ENCODE data around the gene EPS15. TPM values are rescaled to one million over a fixed set of nuclear protein-coding genes. Genes with fewer than 3 reads are reported as not detected.

Gene EPS15
- total RNA-seq, 4 donors from 2014 or later = 49.8 to 84.3 (median 62.5) TPM

DNA sequence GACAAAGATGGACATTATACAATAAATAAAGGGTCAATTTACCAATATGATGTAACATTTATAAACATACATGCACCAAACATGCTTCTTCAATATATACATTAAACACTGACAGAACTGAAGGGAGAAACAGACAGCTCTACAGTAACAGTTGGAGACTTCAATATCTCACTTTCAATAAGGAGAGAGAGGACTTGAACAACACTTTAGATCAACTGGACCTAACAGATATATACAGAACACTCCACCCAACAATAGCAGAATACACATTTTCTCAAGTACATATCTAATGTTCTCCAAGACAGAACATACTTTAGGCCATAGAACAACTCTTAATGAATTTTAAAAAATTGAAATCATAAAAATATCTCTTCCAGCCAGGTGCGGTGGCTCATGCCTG, 138.1 kb downstream of the EPS15 start:
- 100% methylated on average over 1 of the region's 1 CpG for WGBS
- Histone ChIP-seq H3K4me1 (no peaks in the 10 kb centered on the region), H3K4me3 (no peak overlapping the region), H3K27ac (replicated peaks in 1 of 4) (no peak overlapping the region), H3K27me3 (no peaks in the 10 kb centered on the region), H3K36me3 (peaks cover 6 to 76% (median 39%) of the 10 kb centered on the region in 4 donors), H3K9me3 (peaks cover 0 to 6% (median 3%) of the 10 kb centered on the region in 4 donors)
- TF ChIP-seq, protein P1, sequence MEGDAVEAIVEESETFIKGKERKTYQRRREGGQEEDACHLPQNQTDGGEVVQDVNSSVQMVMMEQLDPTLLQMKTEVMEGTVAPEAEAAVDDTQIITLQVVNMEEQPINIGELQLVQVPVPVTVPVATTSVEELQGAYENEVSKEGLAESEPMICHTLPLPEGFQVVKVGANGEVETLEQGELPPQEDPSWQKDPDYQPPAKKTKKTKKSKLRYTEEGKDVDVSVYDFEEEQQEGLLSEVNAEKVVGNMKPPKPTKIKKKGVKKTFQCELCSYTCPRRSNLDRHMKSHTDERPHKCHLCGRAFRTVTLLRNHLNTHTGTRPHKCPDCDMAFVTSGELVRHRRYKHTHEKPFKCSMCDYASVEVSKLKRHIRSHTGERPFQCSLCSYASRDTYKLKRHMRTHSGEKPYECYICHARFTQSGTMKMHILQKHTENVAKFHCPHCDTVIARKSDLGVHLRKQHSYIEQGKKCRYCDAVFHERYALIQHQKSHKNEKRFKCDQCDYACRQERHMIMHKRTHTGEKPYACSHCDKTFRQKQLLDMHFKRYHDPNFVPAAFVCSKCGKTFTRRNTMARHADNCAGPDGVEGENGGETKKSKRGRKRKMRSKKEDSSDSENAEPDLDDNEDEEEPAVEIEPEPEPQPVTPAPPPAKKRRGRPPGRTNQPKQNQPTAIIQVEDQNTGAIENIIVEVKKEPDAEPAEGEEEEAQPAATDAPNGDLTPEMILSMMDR (IDR thresholded peaks at IDR 0.05) = no peak
- TF ChIP-seq EP300 (IDR thresholded peaks at IDR 0.05) (no peak), POLR2A (IDR thresholded peaks at IDR 0.05; ENCODE audit: low read depth) (no peak), POLR2AphosphoS5 (IDR thresholded peaks at IDR 0.05) (no peak)
- no peak for DNase-seq (ENCODE audit: extremely low spot score)
- intact Hi-C loops (cut with DNase I) = no loop called here

DNA sequence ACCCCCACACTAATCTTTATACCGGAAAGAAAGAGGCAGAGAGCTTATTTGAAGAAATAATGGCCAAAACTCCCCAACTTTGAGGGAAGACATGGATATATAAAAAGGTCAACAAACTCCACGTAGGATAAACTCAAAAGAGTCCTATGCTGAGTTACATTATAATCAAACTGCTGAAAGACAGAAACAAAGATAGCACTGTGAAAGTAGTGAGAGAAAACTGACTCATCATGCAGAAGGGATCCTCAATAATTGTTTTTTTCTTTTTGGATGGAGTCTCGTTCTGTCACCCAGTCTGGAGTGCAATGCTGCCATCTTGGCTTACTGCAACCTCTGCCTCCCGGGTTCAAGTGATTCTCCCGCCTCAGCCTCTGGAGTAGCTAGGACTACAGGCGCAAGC, 140.2 kb downstream of the EPS15 start:
- intact Hi-C loops (cut with DNase I) = no loop called here
- Histone ChIP-seq H3K4me1 (no peaks in the 10 kb centered on the region), H3K36me3 (peaks cover 6 to 71% (median 46%) of the 10 kb centered on the region in 4 donors), H3K9me3 (peaks cover 0 to 6% (median 1%) of the 10 kb centered on the region in 4 donors), H3K4me3 (no peak overlapping the region), H3K27ac (replicated peaks in 1 of 4) (no peak overlapping the region), H3K27me3 (no peaks in the 10 kb centered on the region)
- TF ChIP-seq EP300 (IDR thresholded peaks at IDR 0.05) (no peak), POLR2AphosphoS5 (IDR thresholded peaks at IDR 0.05) (no peak), POLR2A (IDR thresholded peaks at IDR 0.05; ENCODE audit: low read depth) (no peak)
- TF ChIP-seq, protein P1 (IDR thresholded peaks at IDR 0.05) = no peak
- 97% methylated on average over 6 of the region's 6 CpGs for WGBS
- no peak for DNase-seq (ENCODE audit: extremely low spot score)

DNA sequence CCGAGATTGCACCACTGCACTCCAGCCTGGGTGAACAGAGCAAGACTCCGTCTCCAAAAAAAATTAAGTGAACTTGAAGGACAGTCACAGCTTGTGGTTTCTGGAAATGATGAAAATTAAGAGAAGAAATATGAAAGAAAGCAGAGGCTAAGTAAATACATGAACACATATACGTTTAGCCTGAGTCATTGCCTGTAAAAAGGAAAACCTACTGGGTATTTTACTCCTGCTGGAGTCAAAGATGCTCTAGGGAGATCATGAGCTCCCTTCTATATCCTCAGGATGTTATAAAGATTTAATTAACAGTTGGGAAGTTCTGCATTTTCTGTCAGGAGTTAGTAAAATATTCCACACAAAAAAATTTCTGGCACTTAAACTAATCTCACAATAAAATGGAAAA, 145.2 kb downstream of the EPS15 start:
- Histone ChIP-seq H3K27ac (replicated peaks in 1 of 4) (no peak overlapping the region), H3K9me3 (no peaks in the 10 kb centered on the region), H3K27me3 (no peaks in the 10 kb centered on the region), H3K4me1 (no peaks in the 10 kb centered on the region), H3K36me3 (peaks cover 6 to 71% (median 53%) of the 10 kb centered on the region in 4 donors), H3K4me3 (no peak overlapping the region)
- intact Hi-C loops (cut with DNase I) = no loop called here
- TF ChIP-seq POLR2A (IDR thresholded peaks at IDR 0.05; ENCODE audit: low read depth) = no peak
- no peak for TF ChIP-seq POLR2AphosphoS5 (IDR thresholded peaks at IDR 0.05)
- no peak for TF ChIP-seq EP300 (IDR thresholded peaks at IDR 0.05)
- TF ChIP-seq, protein P1 (IDR thresholded peaks at IDR 0.05) = no peak
- WGBS = 94% methylated on average over 3 of the region's 3 CpGs
- no peak for DNase-seq (ENCODE audit: extremely low spot score)

GRCh38 chr1:51372561-51372960, 146.5 kb downstream of the EPS15 start:
- Histone ChIP-seq H3K36me3 (peaks cover 6 to 67% (median 50%) of the 10 kb centered on the region in 4 donors), H3K27me3 (no peaks in the 10 kb centered on the region), H3K4me1 (no peaks in the 10 kb centered on the region), H3K4me3 (no peak overlapping the region), H3K27ac (replicated peaks in 1 of 4) (no peak overlapping the region), H3K9me3 (no peaks in the 10 kb centered on the region)
- no peak for TF ChIP-seq EP300 (IDR thresholded peaks at IDR 0.05)
- TF ChIP-seq, protein P1 (IDR thresholded peaks at IDR 0.05) = no peak
- TF ChIP-seq POLR2AphosphoS5 (IDR thresholded peaks at IDR 0.05) = no peak
- TF ChIP-seq POLR2A (IDR thresholded peaks at IDR 0.05; ENCODE audit: low read depth) = no peak
- intact Hi-C loops (cut with DNase I) = no loop called here
- DNase-seq (ENCODE audit: extremely low spot score) = no peak

GRCh38 chr1:51369171-51369570, 149.9 kb downstream of the EPS15 start:
- no peaks in the 10 kb centered on the region for H3K4me1 ChIP-seq
- no peaks in the 10 kb centered on the region for H3K9me3 ChIP-seq
- TF ChIP-seq, protein P1 (IDR thresholded peaks at IDR 0.05) = no peak
- H3K27me3 ChIP-seq = no peaks in the 10 kb centered on the region
- DNase-seq (ENCODE audit: extremely low spot score) = no peak
- intact Hi-C loops (cut with DNase I) = no loop called here
- peaks cover 6 to 65% (median 49%) of the 10 kb centered on the region in 4 donors for H3K36me3 ChIP-seq
- H3K4me3 ChIP-seq = no peak overlapping the region
- H3K27ac ChIP-seq (replicated peaks in 1 of 4) = no peak overlapping the region
- WGBS = 90% methylated on average over 4 of the region's 4 CpGs
